ENCODE results near the gene TTC28.

Gene TTC28

DNA sequence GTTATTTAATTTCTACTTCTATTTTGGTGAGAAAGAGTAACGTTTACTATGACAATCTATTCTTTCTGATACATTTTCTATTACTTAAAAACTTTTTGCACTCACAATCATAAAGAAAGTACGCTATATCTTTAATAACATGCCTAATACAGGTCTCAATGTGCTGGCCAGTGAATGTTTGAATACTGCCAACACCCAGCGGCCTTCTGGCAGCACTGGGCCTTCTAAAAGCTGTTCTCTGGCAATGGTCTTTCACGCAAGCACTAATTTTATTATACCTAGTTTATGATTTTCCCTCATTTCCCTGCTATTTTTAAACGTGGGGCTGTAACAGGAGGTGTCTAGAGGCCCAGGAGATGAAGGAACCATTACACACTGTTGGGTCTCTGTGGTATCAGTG lies 410.8 kb downstream of the TTC28 start:
- no peak overlapping the region for H3K4me3 ChIP-seq (ENCODE audit: low read depth, low read length)
- TF ChIP-seq, protein P1, sequence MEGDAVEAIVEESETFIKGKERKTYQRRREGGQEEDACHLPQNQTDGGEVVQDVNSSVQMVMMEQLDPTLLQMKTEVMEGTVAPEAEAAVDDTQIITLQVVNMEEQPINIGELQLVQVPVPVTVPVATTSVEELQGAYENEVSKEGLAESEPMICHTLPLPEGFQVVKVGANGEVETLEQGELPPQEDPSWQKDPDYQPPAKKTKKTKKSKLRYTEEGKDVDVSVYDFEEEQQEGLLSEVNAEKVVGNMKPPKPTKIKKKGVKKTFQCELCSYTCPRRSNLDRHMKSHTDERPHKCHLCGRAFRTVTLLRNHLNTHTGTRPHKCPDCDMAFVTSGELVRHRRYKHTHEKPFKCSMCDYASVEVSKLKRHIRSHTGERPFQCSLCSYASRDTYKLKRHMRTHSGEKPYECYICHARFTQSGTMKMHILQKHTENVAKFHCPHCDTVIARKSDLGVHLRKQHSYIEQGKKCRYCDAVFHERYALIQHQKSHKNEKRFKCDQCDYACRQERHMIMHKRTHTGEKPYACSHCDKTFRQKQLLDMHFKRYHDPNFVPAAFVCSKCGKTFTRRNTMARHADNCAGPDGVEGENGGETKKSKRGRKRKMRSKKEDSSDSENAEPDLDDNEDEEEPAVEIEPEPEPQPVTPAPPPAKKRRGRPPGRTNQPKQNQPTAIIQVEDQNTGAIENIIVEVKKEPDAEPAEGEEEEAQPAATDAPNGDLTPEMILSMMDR (IDR thresholded peaks at IDR 0.05; ENCODE audit: borderline replicate concordance, insufficient read depth, low read depth, low read length): no peak

DNA sequence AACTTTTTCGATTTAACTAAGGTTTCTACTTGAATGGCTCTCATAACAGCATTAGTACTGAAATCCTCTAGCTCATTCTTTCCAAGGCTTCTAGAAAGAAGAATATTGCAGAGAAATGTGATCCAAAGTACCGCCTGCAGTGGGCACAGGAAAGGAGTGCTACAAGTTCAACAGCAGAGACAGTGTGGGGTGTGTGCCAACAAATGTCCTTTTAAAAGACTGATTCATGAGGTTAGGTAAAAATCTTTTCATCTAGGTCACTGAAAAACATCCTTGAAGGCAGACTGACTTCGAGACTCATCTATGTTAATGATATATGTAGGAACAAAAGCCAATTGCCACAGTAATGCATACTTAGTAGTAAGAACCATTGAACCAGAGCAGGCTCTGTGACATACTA lies 411.5 kb downstream of the TTC28 start:
- TF ChIP-seq, protein P1 (IDR thresholded peaks at IDR 0.05; ENCODE audit: borderline replicate concordance, insufficient read depth, low read depth, low read length): no peak
- no peak overlapping the region for H3K4me3 ChIP-seq (ENCODE audit: low read depth, low read length)

DNA sequence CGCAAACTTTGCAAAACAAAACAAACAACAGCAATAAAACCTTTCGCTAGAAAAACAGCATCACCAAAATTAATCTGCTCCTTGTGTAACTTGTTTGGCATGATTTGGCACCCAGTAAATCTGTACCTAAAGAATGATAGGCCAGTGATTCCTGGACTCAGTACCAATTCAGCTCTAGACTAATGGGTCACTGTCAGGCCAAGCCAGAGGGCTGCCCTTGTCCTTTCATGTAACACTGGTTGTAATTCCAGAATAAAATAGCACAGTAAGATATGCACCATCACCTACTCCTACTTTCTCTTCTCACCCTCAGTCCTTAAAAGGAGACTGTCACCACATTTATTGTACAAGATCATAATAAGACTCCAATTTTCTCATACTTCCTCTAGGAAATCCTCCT lies 419.0 kb downstream of the TTC28 start:
- no peak overlapping the region for H3K4me3 ChIP-seq (ENCODE audit: low read depth, low read length)
- TF ChIP-seq, protein P1 (IDR thresholded peaks at IDR 0.05; ENCODE audit: borderline replicate concordance, insufficient read depth, low read depth, low read length): no peak

DNA sequence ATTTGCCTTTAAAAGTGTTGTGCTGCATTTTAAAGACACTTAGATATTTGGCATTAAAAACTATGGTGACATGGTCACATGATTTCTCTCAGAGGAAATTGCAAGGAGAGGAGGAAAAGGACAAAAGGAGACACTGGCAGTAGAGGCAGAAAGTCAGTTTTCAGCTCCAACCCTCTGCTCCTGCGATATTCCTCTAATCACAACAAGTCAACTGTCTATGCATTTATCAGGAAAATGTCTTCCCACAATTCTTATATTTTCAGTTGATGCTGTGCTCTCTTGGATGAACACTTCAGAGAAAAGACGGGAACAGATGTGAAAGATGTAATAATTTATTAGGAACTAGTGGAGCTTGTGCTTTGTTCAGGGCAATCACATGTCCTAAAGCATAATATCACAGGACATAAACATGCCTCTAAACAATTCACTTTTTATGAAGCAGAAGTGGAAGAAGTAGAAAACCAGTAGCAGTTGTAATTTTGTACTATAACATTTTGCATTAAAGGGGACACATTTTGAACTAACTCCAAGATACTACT lies 419.8 kb downstream of the TTC28 start:
- no peak overlapping the region for H3K4me3 ChIP-seq (ENCODE audit: low read depth, low read length)
- TF ChIP-seq, protein P1 (IDR thresholded peaks at IDR 0.05; ENCODE audit: borderline replicate concordance, insufficient read depth, low read depth, low read length): no peak

DNA sequence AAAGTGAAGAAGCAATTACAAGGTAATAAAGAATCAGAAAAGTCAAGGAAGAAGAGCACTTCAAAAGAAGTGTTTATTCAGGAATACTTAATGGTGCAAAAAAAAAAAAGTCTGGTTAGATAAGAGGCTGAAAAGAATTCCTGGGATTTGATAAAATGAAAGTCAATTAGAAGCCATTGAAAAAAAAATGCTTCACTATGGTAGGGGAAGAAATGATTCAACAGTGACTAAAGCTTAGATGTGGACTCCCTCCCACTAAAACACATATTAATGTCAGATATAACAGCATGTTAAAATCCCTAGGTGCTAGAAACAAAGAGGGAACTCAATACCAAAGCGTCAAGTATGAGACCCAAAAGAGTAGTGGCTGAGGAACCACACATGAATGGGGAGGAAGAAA lies 425.2 kb downstream of the TTC28 start:
- H3K4me3 ChIP-seq (ENCODE audit: low read depth, low read length): no peak overlapping the region
- TF ChIP-seq, protein P1 (IDR thresholded peaks at IDR 0.05; ENCODE audit: borderline replicate concordance, insufficient read depth, low read depth, low read length): no peak

DNA sequence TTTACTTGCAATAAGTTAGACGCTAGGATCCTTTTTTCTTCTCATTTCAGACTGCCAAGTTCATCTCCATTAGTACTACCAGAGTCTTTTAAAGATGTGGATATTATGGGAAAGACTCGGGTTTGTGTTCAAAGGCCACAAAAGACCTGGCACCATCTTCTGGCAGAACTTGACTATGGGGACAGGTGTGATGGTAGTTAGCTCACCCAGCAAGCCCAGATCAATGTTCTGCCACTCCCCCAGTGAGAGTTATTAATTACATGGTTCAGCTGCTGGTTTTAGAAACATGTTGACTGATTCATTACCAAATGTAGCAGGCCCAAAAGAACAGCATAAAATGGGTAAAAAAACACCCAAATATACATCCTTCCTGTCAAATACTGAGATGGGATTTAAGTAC lies 427.1 kb downstream of the TTC28 start:
- no peak overlapping the region for H3K4me3 ChIP-seq (ENCODE audit: low read depth, low read length)
- TF ChIP-seq, protein P1 (IDR thresholded peaks at IDR 0.05; ENCODE audit: borderline replicate concordance, insufficient read depth, low read depth, low read length): no peak

DNA sequence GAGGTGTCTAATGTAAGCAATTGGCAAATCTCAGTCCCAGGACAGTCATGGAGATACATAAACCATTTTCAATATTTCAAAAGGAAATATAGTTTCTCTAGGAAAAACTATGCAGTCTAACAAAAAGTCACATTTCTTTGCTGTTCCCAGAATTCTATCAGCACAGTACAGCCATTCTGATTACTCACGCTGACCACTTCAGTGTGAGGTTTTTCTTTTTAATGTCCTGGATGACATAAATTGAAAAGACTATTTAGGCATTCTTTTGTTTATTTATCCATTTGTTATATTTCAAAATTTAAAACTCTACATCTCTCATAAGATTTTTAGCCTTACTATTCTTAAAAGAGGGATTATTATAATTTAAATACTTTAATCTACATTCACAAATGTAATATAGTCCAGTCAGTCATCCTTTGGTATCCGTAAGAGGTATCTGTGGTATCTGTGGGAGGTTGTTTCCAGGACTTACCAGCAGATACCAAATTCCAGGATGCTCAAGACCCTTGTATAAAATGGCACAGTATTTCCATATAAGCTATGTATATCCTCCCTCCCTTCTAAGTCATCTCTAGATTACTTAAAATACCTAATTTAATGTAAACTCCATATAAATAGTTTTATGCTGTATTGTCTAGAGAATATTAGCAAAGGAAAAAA lies 429.5 kb downstream of the TTC28 start:
- TF ChIP-seq, protein P1 (IDR thresholded peaks at IDR 0.05; ENCODE audit: borderline replicate concordance, insufficient read depth, low read depth, low read length): no peak
- no peak overlapping the region for H3K4me3 ChIP-seq (ENCODE audit: low read depth, low read length)

All from GM12875 (cell line).